ENCODE results near the gene PSMC3IP. TPM values are rescaled to one million over a fixed set of nuclear protein-coding genes. Genes with fewer than 3 reads are reported as not detected.
A peak's percentile ranks its signal among the peaks of the same experiment; 100 is the strongest.
"Not testable (repeated sequence)": the region's sequence is repeated elsewhere in the genome, so short reads cannot be mapped to it uniquely, and the experiment has no call there.

The PSMC3IP gene
- 3.1 TPM for total RNA-seq
- long read RNA-seq, partial matches to known transcripts: 0 of 4 reads
- long read RNA-seq, other reads (novel, unspliced or antisense): 2 of 4 reads

DNA sequence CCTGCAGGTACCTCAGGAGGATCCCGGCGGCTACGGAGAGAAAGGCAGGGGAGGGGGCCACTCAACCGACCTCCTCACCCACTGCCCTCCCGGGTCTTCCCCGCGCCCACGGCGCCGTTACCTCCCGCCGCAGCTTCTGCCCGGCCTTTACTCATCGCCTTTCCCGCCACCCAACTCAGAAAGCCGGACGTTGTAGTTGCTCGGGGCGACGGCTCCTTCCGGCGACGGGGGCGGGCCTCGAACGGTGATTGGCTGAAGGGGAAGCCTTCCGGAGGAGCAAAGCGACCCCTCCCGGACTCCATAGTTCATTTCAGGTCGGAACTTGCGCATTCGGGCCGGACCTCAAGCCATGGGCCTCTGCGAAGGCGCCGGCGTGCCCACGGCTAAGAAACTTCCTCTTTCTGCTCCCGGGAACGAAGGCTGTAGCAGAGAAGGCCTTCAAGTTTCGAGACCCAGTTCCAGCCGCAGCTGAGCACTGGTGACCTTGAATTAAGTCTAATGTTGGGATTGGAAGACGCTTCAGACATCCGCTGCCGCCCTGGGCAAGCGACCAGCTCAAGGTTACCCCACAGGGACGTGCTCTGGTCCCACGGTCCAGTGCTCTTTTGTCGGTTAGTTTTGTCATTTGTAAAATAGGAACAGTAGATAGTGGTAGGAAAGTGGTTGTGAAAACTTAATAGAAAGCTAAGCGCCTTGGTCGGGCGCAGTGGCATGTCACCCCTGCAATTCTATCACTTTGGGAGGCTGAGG, at the start of gene PSMC3IP:
TSS of gene PSMC3IP (minus strand) at position 198 of the 750 bp plus-strand sequence. CDS start at position 155, 43 bp downstream.
- peak; percentile 95 for ATAC-seq
- intact Hi-C loops (cut with micrococcal nuclease): no loop called here

GRCh38 chr17:42623732-42624596, 46.4 kb upstream of the PSMC3IP start:
- DNase-seq (no peak), ATAC-seq (peak; percentile 64)

More for the DNA sequence above, at the start of gene PSMC3IP:
- peak; percentile 96 for DNase-seq

DNA sequence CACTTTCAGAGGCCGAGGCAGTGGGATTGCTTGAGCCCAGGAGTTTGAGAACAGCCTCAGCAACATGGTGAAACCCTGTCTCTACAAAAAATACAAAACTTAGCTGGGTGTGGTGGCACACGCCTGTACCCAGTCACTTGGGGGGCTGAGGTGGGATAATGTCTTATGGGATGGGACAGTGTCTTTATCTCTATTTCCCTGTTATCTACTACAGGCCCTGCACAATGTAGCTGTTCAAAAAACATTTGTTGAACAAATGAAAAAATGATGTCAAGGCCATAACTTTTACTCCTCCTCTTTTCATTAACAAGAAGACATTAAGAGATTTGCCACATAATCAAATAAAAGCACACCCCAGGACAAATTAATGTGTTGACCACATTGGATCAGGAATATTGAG, 45.7 kb upstream of the PSMC3IP start:
- ATAC-seq (no peak), DNase-seq (no peak)
- intact Hi-C loops (cut with micrococcal nuclease): no loop called here

More at GRCh38 chr17:42623732-42624596, 46.4 kb upstream of the PSMC3IP start:
- intact Hi-C loops (cut with micrococcal nuclease): no loop called here

DNA sequence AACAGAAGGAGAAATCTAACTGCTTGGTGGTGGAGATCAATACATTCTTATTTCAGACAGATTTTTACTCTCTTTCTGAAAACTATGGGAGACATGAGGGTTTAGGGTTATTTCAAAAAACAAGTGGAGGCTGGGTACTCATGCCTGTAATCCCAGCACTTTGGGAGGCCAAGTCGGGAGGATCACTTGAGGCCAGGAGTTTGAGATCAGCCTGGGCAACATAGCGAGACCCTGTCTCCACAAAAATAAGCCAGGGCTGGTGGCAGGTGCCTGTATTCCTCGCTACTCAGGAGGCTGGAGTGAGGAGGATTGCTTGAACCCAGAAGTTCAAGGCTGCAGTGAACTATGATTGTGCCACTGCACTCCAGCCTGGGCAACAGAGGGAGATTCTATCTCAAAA, 44.5 kb upstream of the PSMC3IP start:
- DNase-seq; ATAC-seq; intact Hi-C loops (cut with micrococcal nuclease): not testable (repeated sequence)

GRCh38 chr17:42618442-42619150, 41.1 kb upstream of the PSMC3IP start:
- intact Hi-C loops (cut with micrococcal nuclease): no loop called here
- peak; percentile 76 for DNase-seq
- peak; percentile 98 for ATAC-seq

- ATAC-seq: peak; percentile 37
- intact Hi-C loops (cut with micrococcal nuclease): no loop called here
- no peak for DNase-seq
Measured at GRCh38 chr17:42617956-42618431, 40.5 kb upstream of the PSMC3IP start.

DNA sequence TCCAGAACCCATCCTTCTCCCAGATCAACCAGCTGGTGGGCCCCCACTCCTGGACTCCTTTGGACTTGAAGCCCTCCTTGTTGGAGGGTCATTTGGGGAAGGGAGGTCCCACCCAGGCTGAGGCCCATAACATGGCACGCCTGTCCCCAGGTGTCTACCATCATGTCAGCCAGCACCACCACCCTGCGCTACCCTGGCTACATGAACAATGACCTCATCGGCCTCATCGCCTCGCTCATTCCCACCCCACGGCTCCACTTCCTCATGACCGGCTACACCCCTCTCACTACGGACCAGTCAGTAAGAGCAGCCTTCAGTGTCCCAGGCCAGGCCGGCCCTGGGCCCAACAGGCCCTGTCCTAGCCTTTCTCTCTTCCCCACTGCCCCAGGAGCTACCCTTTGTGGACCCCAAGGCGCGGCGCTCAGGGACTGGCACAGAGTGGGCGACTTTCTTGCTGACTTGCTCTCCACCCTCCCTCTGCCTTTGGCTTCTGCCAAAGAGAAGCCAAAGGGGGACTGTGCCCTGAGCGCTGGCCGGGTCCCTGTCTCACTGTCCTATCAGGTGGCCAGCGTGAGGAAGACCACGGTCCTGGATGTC, 36.3 kb upstream of the PSMC3IP start:
- intact Hi-C loops (cut with micrococcal nuclease): no loop called here
- ATAC-seq (no peak), DNase-seq (no peak)

DNA sequence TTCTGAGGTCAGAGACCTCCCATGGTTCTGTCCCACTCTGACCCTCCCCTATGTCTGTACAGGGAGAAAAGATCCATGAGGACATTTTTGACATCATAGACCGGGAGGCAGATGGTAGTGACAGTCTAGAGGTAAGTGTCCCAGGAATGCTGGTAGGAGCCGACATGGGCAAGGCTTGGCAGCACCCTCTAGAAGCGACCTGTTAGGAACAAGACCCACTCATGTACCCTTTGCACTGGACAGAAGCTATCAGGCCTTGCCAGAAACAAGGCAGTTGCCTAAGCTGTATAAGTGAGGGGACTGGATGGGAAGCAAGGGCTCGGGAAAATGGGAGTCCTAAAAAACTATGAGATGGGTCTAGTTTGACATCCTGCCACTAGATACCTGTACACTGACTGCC, 34.5 kb upstream of the PSMC3IP start:
- intact Hi-C loops (cut with micrococcal nuclease): no loop called here
- DNase-seq (no peak), ATAC-seq (no peak)

GRCh38 chr17:42609814-42610801, 32.6 kb upstream of the PSMC3IP start:
- ATAC-seq: peak; percentile 36
- DNase-seq; intact Hi-C loops (cut with micrococcal nuclease): not testable (repeated sequence)

GRCh38 chr17:42609182-42609813, 31.8 kb upstream of the PSMC3IP start, which contains the start of the genes RETREG3 and TUBG1:
Gene RETREG3, minus strand, starts transcription at chr17:42609374. Its CDS starts 50 bp downstream, at chr17:42609324.
Gene TUBG1, plus strand, starts transcription at chr17:42609683. Its CDS starts 55 bp downstream, at chr17:42609738.
- peak; percentile 98 for ATAC-seq
- intact Hi-C loops (cut with micrococcal nuclease): no loop called here

GRCh38 chr17:42608305-42609181, 31.0 kb upstream of the PSMC3IP start:
- intact Hi-C loops (cut with micrococcal nuclease): no loop called here
- DNase-seq (peak; percentile 39), ATAC-seq (peak; percentile 69)

More at GRCh38 chr17:42609182-42609813, 31.8 kb upstream of the PSMC3IP start, which contains the start of the genes RETREG3 and TUBG1:
- DNase-seq: peak; percentile 100

GRCh38 chr17:42607769-42608168, 30.2 kb upstream of the PSMC3IP start:
- intact Hi-C loops (cut with micrococcal nuclease): no loop called here
- ATAC-seq (no peak), DNase-seq (no peak)

GRCh38 chr17:42603318-42603717, 25.8 kb upstream of the PSMC3IP start:
- intact Hi-C loops (cut with micrococcal nuclease): no loop called here
- ATAC-seq: no peak
- DNase-seq: no peak

DNA sequence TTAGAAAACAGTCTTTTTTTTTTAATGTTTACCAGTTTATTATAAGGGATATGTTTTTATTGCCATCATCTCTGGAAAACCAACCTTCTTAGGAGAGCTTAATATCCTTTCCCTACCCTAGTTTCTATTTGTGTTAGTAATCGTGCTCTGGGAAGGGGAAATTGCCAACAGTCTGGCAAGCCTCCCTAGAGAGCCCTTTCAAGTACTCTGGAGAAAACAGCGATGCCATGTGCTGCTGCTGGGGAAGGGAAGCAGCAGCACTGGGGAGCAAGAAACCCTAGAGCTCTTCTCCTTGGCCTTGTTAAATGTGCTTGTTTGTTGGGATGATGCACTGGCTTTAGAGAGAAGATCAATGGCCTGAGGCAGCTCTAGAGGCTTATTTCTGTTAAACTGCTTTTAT, 21.4 kb upstream of the PSMC3IP start:
- intact Hi-C loops (cut with micrococcal nuclease): no loop called here
- ATAC-seq (peak; percentile 90), DNase-seq (no peak)

DNA sequence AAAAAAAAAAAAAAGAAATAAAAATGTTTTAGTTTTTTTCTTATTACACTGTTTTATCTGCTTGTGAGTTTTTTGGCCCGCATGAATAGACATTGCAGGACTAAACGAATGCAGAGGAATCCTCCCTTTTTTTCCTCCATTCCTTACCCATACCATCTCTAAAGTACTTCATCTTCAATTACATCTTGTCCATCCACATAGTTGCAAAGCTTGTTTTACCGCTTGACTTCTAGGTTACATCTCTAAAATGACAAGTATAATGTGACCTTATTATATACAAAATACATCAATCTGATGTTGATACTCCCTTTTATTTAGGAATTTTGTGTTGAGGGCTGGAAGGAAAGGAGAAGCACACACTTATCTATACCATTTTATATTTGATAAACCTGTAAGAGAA, 18.9 kb upstream of the PSMC3IP start:
- intact Hi-C loops (cut with micrococcal nuclease): no loop called here
- ATAC-seq: no peak
- no peak for DNase-seq

GRCh38 chr17:42591411-42591810, 13.9 kb upstream of the PSMC3IP start:
- no peak for DNase-seq
- no peak for ATAC-seq
- intact Hi-C loops (cut with micrococcal nuclease): no loop called here

Data from left ventricle myocardium superior (tissue), 1 donor.